HG03196 (cell line): ENCODE results near the gene RGL1.

Experiments used
- ATAC-seq: cut with Tn5 transposase; IDR thresholded peaks from one replicate; pipeline ENCODE4 v1.9.1; 2021; ENCODE audit not compliant: unreplicated experiment

Gene RGL1

GRCh38 chr1:183859119-183859518 lies 54.2 kb downstream of the RGL1 start:
- ATAC-seq: no peak

DNA sequence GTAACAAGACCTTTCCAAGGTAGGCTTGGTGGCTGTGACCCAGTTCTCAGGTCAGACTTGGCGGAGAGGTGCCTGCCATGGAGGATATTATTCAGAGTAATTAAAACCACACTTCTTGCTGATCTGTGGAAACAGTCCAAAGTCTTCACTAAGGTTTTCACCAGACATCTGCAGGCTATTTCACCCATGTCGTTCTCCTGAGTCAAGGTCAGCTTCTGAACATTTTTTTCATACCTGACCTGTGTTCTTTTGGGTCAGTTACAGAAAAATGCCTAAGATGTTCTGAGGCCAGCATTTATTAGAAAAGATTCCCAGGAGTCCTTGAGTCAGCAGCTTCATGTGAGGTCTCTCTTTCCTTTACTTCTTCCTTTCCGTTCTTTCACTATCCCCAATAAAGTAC lies 54.9 kb downstream of the RGL1 start:
- ATAC-seq: no peak

DNA sequence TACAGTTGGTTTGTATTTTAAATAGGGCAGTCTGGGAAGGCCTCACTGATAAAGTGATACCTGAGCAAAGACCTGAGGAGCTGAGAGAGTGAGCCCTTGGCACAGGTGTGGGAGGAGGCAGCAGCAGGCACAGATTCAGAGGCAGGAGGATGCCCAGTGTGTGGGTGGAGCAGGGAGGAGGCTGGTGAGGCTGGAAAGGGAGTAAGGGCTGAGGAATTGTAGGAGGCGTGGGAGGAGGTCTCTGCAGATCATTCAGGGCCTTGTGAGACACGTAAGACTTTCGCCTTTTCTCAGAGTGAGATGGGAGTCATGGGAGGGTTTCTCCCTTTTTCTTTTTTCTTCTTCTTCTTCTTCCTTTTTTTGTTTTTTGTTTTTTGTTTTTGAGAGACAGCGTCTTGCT lies 58.0 kb downstream of the RGL1 start:
- no peak for ATAC-seq

GRCh38 chr1:183863852-183864251 lies 58.9 kb downstream of the RGL1 start:
- ATAC-seq: no peak

- ATAC-seq: no peak
Observed at GRCh38 chr1:183864611-183865010, 59.7 kb downstream of the RGL1 start.

DNA sequence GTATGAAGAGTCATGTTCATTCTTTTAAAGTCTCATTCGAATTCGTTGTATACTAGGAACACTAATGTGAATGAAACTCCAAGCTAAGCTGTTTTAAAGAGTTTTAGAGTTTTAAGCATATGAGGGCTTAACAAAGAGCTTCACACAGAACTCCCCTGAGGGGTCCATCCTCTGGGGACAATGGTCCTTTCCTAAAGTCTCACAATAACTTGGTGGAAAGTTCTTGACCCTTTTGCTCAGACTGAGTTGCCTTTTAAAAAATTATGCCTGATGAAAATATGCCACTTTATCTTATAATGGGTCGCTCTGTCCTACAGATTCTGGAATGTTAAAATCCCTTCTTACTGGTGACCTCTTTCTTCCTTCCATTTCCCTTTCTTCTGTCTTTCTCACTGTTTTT lies 64.3 kb downstream of the RGL1 start:
- ATAC-seq: no peak

- no peak for ATAC-seq
Observed at GRCh38 chr1:183869664-183870063, 64.7 kb downstream of the RGL1 start.

GRCh38 chr1:183870351-183871077 lies 65.6 kb downstream of the RGL1 start:
- no peak for ATAC-seq

DNA sequence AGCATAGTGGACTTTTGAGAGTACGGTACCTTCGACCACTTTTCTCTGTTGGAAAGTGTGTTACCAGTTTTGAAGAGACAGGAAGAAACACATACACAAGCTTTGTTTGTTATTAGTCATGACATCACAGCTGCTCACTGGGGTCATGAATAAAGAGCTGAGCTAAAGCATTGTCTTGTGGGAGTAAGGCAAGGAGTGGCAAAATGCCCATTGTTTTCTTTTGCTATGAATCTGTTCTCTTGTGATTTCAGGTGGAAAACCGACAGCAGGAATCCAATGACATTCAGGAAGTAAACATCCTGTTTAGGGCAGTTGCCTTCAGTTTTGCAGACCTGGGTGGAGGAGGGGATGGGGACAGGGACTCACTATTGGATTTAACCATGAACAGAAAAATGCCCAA lies 66.2 kb downstream of the RGL1 start:
- ATAC-seq: no peak

- no peak for ATAC-seq
Observed at GRCh38 chr1:183871601-183872000, 66.7 kb downstream of the RGL1 start.

DNA sequence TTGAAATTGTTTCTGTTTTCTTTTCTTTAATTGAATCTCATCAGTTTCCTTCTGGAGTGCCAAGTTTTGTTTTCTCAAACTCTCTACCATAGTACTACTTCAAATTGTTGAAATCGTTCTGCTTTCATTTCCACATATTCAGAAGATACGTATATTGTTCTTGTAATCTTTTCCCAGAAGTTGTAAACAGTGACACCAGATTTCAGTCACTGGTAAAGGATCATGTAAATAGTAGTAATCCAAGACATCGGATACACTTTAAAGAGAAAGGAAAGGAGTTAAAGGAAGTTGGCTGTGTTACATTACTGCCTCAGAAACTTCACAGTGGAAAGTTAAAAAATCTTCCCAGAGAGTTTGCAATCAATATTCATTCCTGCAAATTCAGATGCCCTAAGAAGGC lies 67.5 kb downstream of the RGL1 start:
- ATAC-seq: no peak

DNA sequence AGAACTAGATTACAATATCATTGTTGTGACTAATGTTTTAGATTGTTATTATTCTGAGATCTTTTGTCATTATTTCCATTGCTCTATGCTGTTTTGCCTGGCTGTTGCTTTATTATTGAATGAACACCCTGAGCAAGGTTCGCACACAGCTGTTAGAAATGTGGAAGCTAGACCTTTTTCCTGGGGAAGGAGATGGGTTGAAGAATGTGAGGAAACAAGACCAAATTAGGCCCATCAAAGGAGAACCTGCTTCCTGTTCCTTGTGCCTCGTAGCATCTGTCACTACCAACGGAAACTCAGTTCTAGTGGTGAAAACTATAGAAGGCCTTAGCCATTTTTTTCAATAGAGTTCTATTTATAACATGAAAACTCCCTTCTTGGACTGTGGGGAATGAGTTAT lies 68.7 kb downstream of the RGL1 start:
- no peak for ATAC-seq

DNA sequence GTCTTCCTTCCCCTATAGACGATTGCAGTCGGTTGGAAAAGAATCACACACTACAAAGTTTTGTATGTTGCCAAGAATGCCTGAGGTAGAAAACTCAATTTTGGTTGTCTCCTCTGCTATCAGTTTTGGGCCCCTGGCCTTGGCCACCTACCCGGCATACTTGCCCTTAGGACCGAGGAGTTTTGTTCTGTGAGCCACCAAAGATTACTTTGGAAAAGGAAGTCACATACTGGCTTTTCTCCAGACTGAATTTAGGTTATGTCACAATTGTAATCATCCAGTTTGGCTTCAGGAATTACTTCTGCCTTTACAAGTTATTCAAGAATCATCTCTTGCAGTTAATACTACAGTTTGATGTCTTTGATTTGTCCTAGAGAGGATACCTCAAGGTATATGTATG lies 71.4 kb downstream of the RGL1 start:
- no peak for ATAC-seq

DNA sequence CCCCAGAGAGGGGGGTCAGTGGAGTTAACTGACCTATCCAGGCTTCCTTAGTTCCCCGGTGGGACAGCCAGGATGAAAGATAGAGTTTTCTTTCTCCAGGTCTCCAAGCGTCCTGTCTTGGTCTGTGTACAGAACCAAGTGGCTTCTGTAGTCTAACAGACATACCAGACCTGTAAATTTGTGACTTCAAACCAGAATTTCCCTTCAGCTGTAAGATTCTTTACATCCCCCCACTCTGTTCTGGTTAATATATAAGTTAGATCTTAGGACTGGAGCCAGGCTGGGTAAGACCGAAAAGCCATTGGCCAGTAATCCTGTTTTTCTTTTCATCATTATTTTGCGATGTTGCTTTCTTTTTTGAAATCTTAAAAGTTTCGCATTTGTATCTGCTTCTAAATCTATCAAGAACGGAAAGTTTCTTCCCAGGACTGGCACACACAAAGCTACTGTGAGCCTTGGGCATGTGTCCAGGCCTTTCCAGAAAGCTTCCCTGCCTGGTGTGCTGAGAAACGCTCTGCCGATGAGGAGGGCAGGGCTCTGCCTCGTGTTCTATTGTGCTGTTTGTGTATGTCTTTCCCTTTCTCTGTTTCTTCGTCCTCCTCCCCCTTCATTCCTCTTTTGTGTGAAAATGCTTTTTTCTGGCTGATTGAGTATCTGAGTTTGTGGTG lies 72.3 kb downstream of the RGL1 start:
- no peak for ATAC-seq

- no peak for ATAC-seq
Observed at GRCh38 chr1:183879494-183879893, 74.6 kb downstream of the RGL1 start.

- no peak for ATAC-seq
Observed at GRCh38 chr1:183879966-183880365, 75.0 kb downstream of the RGL1 start.

GRCh38 chr1:183880531-183881243 lies 75.8 kb downstream of the RGL1 start:
- no peak for ATAC-seq

DNA sequence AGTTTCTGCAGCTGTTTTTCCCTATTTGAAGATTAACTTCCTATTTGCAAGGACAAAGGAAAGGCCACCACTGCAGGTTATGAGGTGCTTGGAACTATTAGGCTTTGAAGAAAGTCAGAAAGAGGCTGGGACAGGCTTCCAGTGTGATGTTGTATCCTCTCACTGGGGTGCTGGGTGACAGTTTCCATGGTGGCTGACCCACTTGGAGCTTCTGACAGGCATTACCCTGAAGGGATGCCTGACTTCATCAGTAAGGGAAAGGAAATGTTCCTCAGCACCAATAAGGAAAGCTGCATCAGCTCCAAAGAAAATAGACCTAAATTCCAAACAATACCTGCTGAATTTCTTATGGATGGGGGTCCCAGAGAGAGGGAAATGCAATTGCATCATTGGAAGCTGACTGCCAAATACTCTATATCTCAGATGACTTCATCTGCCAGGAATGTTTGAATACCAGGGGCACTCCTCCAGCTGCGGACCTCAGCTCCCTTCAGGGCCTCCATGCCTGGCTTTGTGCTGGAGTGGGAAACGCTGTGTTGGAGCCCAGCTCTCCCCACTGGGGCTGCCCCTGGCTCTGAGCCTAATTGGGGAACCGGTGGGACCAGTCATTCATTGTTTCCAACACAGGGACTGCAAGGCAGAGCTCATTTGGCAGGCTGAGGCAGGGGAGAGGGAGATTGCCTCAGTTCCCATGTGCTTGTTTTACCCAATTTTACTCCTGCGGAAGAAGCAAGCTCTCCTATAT lies 76.6 kb downstream of the RGL1 start:
- no peak for ATAC-seq

- no peak for ATAC-seq
Observed at GRCh38 chr1:183882335-183883167, 77.6 kb downstream of the RGL1 start.

- ATAC-seq: no peak
Observed at GRCh38 chr1:183883623-183884022, 78.7 kb downstream of the RGL1 start.

DNA sequence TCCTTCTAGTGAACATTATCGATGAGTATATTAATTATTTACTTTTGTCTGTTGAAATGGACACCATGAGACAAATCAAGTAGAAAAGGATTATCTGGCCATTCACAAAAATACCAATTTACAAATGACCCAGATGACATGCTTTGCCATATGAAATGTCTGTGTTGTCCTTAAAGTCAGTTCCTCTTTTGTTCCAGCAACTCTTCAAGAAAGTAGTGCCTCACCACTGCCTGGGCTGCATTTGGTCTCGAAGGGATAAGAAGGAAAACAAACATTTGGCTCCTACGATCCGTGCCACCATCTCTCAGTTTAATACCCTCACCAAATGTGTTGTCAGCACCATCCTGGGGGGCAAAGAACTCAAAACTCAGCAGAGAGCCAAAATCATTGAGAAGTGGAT lies 79.6 kb downstream of the RGL1 start:
- no peak for ATAC-seq
